ENCODE measurements around the gene FANCC. TPM values are rescaled to one million over a fixed set of nuclear protein-coding genes. Genes with fewer than 3 reads are reported as not detected.

FANCC gene, protein sequence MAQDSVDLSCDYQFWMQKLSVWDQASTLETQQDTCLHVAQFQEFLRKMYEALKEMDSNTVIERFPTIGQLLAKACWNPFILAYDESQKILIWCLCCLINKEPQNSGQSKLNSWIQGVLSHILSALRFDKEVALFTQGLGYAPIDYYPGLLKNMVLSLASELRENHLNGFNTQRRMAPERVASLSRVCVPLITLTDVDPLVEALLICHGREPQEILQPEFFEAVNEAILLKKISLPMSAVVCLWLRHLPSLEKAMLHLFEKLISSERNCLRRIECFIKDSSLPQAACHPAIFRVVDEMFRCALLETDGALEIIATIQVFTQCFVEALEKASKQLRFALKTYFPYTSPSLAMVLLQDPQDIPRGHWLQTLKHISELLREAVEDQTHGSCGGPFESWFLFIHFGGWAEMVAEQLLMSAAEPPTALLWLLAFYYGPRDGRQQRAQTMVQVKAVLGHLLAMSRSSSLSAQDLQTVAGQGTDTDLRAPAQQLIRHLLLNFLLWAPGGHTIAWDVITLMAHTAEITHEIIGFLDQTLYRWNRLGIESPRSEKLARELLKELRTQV
- total RNA-seq = 2.0 and 4.7 TPM in 2 replicates

DNA sequence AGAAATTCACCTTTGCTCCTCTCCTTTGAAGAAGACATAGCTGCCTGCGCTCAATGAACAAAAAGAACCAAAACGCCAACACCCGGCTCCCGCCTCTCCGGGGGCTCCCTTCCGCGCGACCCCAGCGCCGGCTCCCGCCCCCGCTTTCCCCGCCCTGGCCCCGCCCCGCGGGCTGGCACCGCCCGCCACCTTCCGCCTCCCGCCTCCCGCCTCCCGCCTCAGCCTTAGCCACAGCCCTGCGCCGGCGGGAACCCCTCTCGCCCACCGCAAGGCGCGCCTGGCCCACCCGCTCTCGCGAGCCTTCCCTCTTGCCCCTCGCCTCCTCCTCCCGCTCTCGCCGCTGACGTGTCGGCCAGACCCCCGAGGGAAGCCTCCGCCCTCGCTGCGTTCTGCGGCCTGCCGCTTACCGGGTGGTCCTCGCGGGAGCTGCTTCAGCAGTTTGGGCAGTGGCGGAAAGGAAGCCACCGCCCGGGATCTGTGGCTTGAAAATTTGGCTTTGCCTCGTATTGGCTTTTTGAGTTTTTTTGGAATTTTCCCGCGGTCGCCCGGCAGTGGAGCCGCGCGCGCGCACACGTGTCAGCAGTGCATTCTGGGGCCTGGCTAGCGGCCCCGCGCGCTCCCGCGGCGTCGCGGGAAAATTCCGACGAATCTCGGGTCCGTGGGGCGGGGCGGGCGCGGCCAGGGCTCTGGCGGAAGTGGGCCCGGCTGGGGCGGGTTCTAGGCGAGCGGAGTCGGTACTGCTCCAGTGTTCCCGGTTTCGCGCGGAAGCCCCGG lies at the start of gene FANCC:
FANCC (minus strand) TSS at position 591 of the 774 bp plus-strand sequence. CDS start 68,418 bp downstream, outside the sequence.

Other genes starting within 250 kb of the FANCC start
- 4.7 and 6.1 TPM in 2 replicates for gene PTCH1, start 199.3 kb upstream of the FANCC start, total RNA-seq